ENCODE results near the gene NKX6-2.

DNA sequence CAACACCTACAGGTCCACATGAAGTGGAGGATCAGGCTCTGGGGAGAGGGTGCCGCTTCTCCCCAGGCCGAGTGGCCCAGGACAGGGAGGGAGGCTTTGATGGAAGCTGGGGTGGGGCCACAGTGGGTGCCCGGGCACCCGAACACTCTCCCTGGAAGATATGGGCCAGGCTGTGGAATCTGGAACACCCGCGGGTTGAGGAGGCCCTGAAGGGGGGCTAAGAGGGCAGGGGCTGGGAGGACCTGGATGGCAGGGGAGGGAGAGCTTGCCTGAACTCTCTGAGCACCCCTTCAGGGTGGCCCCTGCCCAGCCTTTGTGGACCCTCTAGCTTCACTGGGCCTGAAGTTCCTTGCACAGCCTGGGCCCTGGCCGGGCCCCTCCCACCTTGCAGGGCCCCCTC is 4.5 kb upstream of the NKX6-2 start:
- no peak for TF ChIP-seq EZH2 (IDR thresholded peaks at IDR 0.05; ENCODE audit: insufficient read depth, low read length)
- no peak for TF ChIP-seq CTCF (IDR thresholded peaks at IDR 0.05; ENCODE audit: insufficient read depth, low read depth, low read length)
